Cardiac fibroblast (primary cell): ENCODE results near the gene TACR1.
A peak's percentile ranks its signal among the peaks of the same experiment; 100 is the strongest.

Experiments used
- DNase-seq, 2 donors: peaks; one replicate each; pipeline versions ENCODE4 v3.0.0 to v3.0.0-alpha.2; 2010; ENCODE audit warnings: low read depth in 2 of 2
- H3K4me3 ChIP-seq, 2 donors: replicated peaks in 1 of 2; 1 replicate in 1 of 2; 2 replicates in 1 of 2; pipeline ENCODE4 v1.5.1; 2011; ENCODE audit warnings: low read depth in 2 of 2, low read length in 2 of 2, mild to moderate bottlenecking in 2 of 2, moderate library complexity in 1 of 2
- TF ChIP-seq, protein P1 (sequence below): IDR thresholded peaks from one replicate; pipeline ENCODE4 v1.5.1; 2011; ENCODE audit warnings: low read depth, mild to moderate bottlenecking, low read length, inconsistent platforms

TACR1 gene

DNA sequence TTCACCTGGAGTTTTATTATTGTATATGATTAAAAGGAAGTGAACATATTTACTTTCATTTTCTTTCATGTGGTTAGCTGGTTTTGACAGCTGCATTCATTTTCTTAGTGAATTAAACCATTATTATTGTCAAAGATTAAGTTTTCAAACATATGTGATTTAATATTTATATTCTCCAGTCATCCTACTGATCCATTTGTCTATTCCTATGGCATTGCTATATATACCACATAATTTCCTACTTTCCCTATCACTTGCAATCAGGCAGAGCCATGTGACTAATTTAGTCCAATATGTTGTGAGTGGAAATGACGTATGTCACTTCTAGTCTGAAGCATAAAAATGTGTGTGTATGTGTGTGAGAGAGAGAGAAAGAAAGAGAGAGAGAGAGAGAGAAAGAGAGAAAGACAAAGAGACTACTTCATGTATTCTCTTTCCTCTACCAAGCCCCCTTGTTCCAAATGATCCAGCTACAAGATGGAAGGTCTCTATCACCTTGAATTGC is 12.0 kb upstream of the TACR1 start:
- DNase-seq, result no peak

DNA sequence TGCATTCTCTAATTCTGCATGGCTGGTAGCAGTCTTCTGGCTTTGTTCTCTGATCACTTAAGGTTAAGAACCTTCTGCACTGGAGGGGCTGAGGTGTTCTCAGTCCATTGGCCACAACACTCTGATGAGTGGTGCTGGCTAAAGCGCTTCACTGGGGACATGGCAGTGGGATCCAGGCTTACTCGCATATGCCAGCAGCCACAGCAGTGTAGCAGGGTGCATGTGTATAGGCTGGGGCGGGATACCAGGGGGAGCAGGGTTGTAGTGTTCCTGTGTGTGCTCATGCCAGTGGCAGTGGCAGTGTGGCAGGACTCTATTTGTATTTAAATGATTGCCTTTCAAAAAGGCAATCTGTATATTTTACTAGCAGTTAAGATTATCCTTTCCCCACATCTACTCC is 11.1 kb upstream of the TACR1 start:
- TF ChIP-seq, protein P1, sequence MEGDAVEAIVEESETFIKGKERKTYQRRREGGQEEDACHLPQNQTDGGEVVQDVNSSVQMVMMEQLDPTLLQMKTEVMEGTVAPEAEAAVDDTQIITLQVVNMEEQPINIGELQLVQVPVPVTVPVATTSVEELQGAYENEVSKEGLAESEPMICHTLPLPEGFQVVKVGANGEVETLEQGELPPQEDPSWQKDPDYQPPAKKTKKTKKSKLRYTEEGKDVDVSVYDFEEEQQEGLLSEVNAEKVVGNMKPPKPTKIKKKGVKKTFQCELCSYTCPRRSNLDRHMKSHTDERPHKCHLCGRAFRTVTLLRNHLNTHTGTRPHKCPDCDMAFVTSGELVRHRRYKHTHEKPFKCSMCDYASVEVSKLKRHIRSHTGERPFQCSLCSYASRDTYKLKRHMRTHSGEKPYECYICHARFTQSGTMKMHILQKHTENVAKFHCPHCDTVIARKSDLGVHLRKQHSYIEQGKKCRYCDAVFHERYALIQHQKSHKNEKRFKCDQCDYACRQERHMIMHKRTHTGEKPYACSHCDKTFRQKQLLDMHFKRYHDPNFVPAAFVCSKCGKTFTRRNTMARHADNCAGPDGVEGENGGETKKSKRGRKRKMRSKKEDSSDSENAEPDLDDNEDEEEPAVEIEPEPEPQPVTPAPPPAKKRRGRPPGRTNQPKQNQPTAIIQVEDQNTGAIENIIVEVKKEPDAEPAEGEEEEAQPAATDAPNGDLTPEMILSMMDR, result no peak
- H3K4me3 ChIP-seq, result no peak overlapping the region

More for the DNA sequence above, 12.0 kb upstream of the TACR1 start:
- TF ChIP-seq, protein P1, result no peak
- no peak overlapping the region for H3K4me3 ChIP-seq

DNA sequence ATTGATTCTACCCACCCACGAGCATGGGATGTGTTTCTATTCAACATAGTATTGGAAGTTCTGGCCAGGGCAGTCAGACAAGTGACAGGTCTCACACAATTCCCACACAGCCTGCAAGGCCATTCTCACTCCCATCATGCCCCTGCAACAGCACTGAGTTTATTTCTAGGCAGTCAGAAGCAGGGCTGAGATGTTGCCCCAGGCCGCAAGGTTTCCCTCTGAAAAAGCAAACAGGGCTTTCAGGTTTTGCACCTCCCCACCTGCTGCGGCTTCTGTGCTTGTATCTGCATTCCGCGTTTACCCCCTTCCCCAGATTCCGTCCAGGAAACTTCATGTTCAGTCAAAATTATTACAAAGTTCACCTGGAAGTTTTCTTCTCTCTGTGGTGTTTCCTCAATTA is 9.4 kb upstream of the TACR1 start:
- TF ChIP-seq, protein P1, result no peak
- DNase-seq, result no peak
- H3K4me3 ChIP-seq, result no peak overlapping the region

More for the DNA sequence above, 11.1 kb upstream of the TACR1 start:
- no peak for DNase-seq

DNA sequence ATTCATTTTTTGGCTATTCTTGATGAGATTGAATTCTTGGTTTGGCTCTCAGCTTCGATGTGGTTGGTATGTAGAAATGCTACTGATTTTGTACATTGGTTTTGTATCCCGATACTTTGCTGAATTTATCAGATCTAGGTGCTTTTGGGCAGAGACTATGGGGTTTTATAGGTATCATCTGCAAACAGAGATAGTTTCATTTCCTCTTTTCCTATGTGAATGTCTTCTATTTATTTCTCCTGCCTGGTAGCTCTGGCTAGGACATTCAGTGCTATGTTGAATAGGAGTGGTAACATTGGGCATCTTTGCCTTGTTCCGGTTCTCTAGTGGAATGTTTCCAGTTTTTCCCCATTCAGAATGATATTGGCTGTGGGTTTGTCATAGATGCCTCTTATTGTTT is 5.5 kb upstream of the TACR1 start:
- no peak for DNase-seq
- TF ChIP-seq, protein P1, result no peak
- H3K4me3 ChIP-seq, result no peak overlapping the region

GRCh38 chr2:75202359-75202758 is 3.0 kb upstream of the TACR1 start:
- H3K4me3 ChIP-seq, result no peak overlapping the region
- no peak for DNase-seq
- TF ChIP-seq, protein P1, result no peak

- peak; percentile 44 to 46 for DNase-seq
- TF ChIP-seq, protein P1, result no peak
- peak overlapping the region; percentile 38 to 45 for H3K4me3 ChIP-seq
These were observed 1.1 kb upstream of the TACR1 start for GRCh38 chr2:75200140-75201096.
